ENCODE measurements around the gene PPP2R5D. TPM values are rescaled to one million over a fixed set of nuclear protein-coding genes. Genes with fewer than 3 reads are reported as not detected.

Gene PPP2R5D
- total RNA-seq, 4 donors from 2014 or later = 28.7 to 43.8 (median 36.4) TPM

DNA sequence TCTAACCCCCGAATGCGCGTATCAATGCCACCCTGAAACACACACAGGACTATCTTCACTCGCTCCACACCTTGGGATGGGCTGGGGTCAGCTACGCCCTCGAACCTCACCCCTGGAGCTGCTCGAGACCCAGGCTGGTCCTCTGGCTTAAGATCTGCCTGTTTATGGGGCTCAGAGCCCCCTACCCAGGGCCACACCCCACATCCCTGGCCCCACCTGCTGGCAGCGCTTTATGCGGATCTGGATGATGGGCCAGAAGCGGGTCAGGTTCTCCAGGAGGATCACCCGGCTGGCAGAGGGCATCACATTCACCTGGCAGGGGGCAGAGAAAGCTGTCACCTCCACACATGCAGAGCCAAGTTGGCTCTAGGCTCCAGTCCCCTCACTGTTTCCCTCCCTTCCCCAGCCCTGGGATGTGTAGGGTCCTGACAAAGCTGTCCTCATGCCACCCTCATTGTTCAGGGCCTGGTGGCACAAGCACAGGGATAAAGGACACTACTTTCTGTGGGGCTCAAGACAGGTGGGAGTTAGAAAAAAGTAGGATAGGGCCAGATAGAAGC, 61.1 kb downstream of the PPP2R5D start:
- Histone ChIP-seq H3K4me3 (no peak overlapping the region), H3K27me3 (no peaks in the 10 kb centered on the region), H3K36me3 (no peaks in the 10 kb centered on the region), H3K4me1 (no peaks in the 10 kb centered on the region), H3K27ac (no peak overlapping the region), H3K9me3 (no peaks in the 10 kb centered on the region)
- no peak for TF ChIP-seq CTCF (IDR thresholded peaks at IDR 0.05)
- TF ChIP-seq POLR2A (IDR thresholded peaks at IDR 0.05) = no peak
- intact Hi-C loops (cut with DNase I; ENCODE audit: low total_unique reads) = no loop called here
- no peak for DNase-seq

- Histone ChIP-seq H3K4me3 (no peak overlapping the region), H3K9me3 (no peaks in the 10 kb centered on the region), H3K4me1 (no peaks in the 10 kb centered on the region), H3K27me3 (no peaks in the 10 kb centered on the region), H3K27ac (no peak overlapping the region), H3K36me3 (no peaks in the 10 kb centered on the region)
- TF ChIP-seq CTCF (IDR thresholded peaks at IDR 0.05) = no peak
- TF ChIP-seq POLR2A (IDR thresholded peaks at IDR 0.05) = no peak
- no peak for DNase-seq
- intact Hi-C loops (cut with DNase I; ENCODE audit: low total_unique reads) = no loop called here
These were observed 63.6 kb downstream of the PPP2R5D start for GRCh38 chr6:43047998-43048397.

DNA sequence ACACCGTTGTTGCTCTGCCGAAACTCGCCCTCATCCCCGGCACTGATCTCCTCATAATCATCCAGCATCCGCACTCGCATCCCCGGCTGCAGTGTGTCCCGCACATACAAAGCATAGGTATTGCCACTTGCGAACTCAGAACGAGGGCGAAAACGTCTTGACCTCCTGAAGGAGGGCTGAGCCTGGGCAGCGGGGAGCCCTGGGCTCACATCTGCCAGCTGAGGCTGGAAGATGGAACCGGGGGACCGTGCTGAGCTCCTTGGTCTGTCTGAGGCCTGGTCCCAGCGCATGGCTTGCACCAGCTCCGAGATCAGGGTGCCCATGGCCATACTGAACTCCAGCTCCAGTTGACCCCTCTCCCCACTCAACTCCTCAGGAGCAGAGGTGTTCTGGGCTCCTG, 66.6 kb downstream of the PPP2R5D start:
- Histone ChIP-seq H3K27me3 (no peaks in the 10 kb centered on the region), H3K27ac (no peak overlapping the region), H3K9me3 (no peaks in the 10 kb centered on the region), H3K36me3 (no peaks in the 10 kb centered on the region), H3K4me3 (no peak overlapping the region), H3K4me1 (peaks cover 0 to 4% of the 10 kb centered on the region in 2 donors)
- DNase-seq = no peak
- TF ChIP-seq CTCF (IDR thresholded peaks at IDR 0.05) = no peak
- no peak for TF ChIP-seq POLR2A (IDR thresholded peaks at IDR 0.05)
- intact Hi-C loops (cut with DNase I; ENCODE audit: low total_unique reads) = no loop called here

DNA sequence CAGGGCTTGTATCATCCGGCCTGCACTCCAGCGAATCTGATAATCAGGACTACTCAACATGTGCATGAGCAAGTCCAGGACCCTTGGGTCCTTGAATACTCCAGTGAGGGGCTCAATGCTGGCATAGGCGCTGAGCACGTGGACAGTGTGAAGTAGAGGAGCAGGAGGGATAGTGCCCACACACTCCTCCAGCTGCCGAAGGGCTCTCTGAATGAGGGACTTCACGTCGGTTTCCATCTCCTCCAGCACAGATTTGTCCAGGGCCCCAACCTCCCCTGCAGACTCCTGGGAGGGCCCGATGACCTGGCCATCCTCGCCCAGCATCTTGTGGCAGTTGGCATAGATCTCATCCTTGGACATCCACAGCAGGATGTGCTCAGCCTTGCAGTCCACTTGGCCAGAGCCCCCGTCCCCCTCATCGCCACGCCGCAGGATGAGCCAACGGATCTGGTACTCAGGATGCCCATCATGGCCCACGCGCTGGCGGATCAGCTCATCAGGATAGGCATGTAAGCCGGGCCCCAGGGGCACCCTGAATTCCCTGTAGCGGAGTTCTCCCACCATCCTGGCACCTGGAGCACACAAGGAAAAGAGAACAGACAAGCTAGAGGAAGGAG, 68.0 kb downstream of the PPP2R5D start:
- TF ChIP-seq CTCF (IDR thresholded peaks at IDR 0.05) = no peak
- H3K36me3 ChIP-seq = no peaks in the 10 kb centered on the region

GRCh38 chr6:43052842-43053544, 68.6 kb downstream of the PPP2R5D start:
- TF ChIP-seq CTCF (IDR thresholded peaks at IDR 0.05) (no peak), POLR2A (IDR thresholded peaks at IDR 0.05) (no peak)
- Histone ChIP-seq H3K4me3 (peak overlapping the region; percentile 72 to 79), H3K27me3 (no peaks in the 10 kb centered on the region), H3K36me3 (no peaks in the 10 kb centered on the region), H3K4me1 (peaks cover 0 to 6% of the 10 kb centered on the region in 2 donors), H3K9me3 (no peaks in the 10 kb centered on the region), H3K27ac (peak overlapping the region; percentile 92 to 97)
- DNase-seq = peak in 1 of 2 donors; percentile 27
- intact Hi-C loops (cut with DNase I; ENCODE audit: low total_unique reads) = no loop called here

More for the DNA sequence above, 68.0 kb downstream of the PPP2R5D start:
- peaks cover 0 to 4% of the 10 kb centered on the region in 2 donors for H3K4me1 ChIP-seq
- peak in 1 of 2 donors; percentile 34 for DNase-seq
- H3K27ac ChIP-seq = peak overlapping the region; percentile 92 to 97
- H3K27me3 ChIP-seq = no peaks in the 10 kb centered on the region
- H3K4me3 ChIP-seq = no peak overlapping the region
- intact Hi-C loops (cut with DNase I; ENCODE audit: low total_unique reads) = no loop called here
- no peaks in the 10 kb centered on the region for H3K9me3 ChIP-seq

Data from uterus (tissue), 4 donors.